ENCODE measurements around the gene MAGEB16.

GRCh38 chrX:35800474-35800873 is 2.3 kb downstream of the MAGEB16 start:
- no peak for TF ChIP-seq POLR2AphosphoS5 (IDR thresholded peaks at IDR 0.05; ENCODE audit: borderline replicate concordance, low read depth, low read length)
- TF ChIP-seq EZH2 (IDR thresholded peaks at IDR 0.05): no peak

Measured in SK-N-MC (cell line).